GM23338 (cell line): Measurements from ENCODE around the gene SP140L. TPM values are rescaled to one million over a fixed set of nuclear protein-coding genes. Genes with fewer than 3 reads are reported as not detected.

ENCODE experiments used
- ETS1 ChIP-seq: IDR thresholded peaks from 2 replicates; pipeline ENCODE4 v1.6.1; 2016; ENCODE audit warnings: antibody characterized with exemption
- EZH2 ChIP-seq: fragments of 200-600 bp; sonication (generic); IDR thresholded peaks from one replicate; pipeline ENCODE4 v1.8.0; 2017; ENCODE audit warnings: antibody characterized with exemption, mild to moderate bottlenecking, low read depth; ENCODE audit not compliant: unreplicated experiment
- EZH2phosphoT487 ChIP-seq: fragments of 200-600 bp; sonication (generic); IDR thresholded peaks from one replicate; pipeline ENCODE4 v1.8.1; 2018; ENCODE audit warnings: antibody characterized with exemption; ENCODE audit not compliant: unreplicated experiment
- STAT1 ChIP-seq: IDR thresholded peaks from one replicate; pipeline ENCODE4 v1.6.1; 2016; ENCODE audit warnings: antibody characterized with exemption; ENCODE audit not compliant: unreplicated experiment
- polyA plus RNA-seq: library from polyadenylated mRNA; unstranded; fragments of >200 nt; fragmentation: Nextera tagmentation; extraction: Ambion mirVana; gene quantifications from 2 replicates; pipeline ENCODE4 v1.2.1, GENCODE V29; 2016
- total RNA-seq: library from RNA; depleted of rRNA; stranded (reverse); fragments of >200 nt; shearing (Covaris generic); gene quantifications from 2 replicates; pipeline ENCODE4 v1.2.3, GENCODE V29; 2014
- TF ChIP-seq, protein P1 (sequence below): fragments of 250-450 bp; sonication (Bioruptor Pico); IDR thresholded peaks from 2 replicates; pipeline ENCODE4 v1.5.0; 2020; ENCODE audit warnings: mild to moderate bottlenecking, moderate library complexity
- TF ChIP-seq, protein P2 (sequence below), 2 experiments: fragments of 200-600 bp in 1 of 2; sonication (generic) in 1 of 2; conservative IDR thresholded peaks; 2 replicates each; pipeline versions ENCODE4 v1.5.1 to v1.6.1; 2016 to 2017; ENCODE audit warnings: antibody characterized with exemption in 2 of 2, low read depth in 2 of 2, mild to moderate bottlenecking in 2 of 2, moderate library complexity in 1 of 2

The SP140L gene
- total and polyA plus RNA-seq, 2 experiments from 2014 or later: 1.3 to 1.7 TPM

DNA sequence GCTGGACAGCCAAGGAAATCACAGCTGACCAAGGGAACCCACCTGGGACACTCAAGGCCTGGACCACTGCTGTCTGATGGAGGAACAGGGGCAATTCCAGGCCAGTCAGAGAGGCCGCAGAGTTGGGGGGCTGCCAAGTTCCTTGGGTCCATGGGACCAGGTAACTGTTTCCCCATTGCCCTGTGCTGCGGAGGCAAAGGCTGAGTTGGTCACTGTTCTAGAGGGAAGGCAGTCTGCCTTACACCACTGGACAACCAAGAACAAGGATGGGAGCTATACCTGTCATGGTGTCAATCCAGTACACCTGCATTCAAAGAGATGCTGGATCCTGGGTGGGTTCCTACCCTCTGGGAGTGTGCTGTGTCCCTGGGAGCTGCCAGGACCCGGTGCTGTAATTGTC is 9.6 kb upstream of the SP140L start (continued):
- TF ChIP-seq, protein P1, sequence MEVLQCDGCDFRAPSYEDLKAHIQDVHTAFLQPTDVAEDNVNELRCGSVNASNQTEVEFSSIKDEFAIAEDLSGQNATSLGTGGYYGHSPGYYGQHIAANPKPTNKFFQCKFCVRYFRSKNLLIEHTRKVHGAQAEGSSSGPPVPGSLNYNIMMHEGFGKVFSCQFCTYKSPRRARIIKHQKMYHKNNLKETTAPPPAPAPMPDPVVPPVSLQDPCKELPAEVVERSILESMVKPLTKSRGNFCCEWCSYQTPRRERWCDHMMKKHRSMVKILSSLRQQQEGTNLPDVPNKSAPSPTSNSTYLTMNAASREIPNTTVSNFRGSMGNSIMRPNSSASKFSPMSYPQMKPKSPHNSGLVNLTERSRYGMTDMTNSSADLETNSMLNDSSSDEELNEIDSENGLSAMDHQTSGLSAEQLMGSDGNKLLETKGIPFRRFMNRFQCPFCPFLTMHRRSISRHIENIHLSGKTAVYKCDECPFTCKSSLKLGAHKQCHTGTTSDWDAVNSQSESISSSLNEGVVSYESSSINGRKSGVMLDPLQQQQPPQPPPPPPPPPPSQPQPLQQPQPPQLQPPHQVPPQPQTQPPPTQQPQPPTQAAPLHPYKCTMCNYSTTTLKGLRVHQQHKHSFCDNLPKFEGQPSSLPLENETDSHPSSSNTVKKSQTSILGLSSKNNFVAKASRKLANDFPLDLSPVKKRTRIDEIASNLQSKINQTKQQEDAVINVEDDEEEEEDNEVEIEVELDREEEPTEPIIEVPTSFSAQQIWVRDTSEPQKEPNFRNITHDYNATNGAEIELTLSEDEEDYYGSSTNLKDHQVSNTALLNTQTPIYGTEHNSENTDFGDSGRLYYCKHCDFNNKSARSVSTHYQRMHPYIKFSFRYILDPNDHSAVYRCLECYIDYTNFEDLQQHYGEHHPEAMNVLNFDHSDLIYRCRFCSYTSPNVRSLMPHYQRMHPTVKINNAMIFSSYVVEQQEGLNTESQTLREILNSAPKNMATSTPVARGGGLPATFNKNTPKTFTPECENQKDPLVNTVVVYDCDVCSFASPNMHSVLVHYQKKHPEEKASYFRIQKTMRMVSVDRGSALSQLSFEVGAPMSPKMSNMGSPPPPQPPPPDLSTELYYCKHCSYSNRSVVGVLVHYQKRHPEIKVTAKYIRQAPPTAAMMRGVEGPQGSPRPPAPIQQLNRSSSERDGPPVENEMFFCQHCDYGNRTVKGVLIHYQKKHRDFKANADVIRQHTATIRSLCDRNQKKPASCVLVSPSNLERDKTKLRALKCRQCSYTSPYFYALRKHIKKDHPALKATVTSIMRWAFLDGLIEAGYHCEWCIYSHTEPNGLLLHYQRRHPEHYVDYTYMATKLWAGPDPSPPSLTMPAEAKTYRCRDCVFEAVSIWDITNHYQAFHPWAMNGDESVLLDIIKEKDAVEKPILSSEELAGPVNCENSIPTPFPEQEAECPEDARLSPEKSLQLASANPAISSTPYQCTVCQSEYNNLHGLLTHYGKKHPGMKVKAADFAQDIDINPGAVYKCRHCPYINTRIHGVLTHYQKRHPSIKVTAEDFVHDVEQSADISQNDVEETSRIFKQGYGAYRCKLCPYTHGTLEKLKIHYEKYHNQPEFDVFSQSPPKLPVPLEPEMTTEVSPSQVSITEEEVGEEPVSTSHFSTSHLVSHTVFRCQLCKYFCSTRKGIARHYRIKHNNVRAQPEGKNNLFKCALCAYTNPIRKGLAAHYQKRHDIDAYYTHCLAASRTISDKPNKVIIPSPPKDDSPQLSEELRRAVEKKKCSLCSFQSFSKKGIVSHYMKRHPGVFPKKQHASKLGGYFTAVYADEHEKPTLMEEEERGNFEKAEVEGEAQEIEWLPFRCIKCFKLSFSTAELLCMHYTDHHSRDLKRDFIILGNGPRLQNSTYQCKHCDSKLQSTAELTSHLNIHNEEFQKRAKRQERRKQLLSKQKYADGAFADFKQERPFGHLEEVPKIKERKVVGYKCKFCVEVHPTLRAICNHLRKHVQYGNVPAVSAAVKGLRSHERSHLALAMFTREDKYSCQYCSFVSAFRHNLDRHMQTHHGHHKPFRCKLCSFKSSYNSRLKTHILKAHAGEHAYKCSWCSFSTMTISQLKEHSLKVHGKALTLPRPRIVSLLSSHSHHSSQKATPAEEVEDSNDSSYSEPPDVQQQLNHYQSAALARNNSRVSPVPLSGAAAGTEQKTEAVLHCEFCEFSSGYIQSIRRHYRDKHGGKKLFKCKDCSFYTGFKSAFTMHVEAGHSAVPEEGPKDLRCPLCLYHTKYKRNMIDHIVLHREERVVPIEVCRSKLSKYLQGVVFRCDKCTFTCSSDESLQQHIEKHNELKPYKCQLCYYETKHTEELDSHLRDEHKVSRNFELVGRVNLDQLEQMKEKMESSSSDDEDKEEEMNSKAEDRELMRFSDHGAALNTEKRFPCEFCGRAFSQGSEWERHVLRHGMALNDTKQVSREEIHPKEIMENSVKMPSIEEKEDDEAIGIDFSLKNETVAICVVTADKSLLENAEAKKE (CRISPR knock-in tag): no peak
- TF ChIP-seq STAT1 (no peak), ETS1 (no peak), EZH2 (no peak), EZH2phosphoT487 (no peak)
- TF ChIP-seq, protein P2, sequence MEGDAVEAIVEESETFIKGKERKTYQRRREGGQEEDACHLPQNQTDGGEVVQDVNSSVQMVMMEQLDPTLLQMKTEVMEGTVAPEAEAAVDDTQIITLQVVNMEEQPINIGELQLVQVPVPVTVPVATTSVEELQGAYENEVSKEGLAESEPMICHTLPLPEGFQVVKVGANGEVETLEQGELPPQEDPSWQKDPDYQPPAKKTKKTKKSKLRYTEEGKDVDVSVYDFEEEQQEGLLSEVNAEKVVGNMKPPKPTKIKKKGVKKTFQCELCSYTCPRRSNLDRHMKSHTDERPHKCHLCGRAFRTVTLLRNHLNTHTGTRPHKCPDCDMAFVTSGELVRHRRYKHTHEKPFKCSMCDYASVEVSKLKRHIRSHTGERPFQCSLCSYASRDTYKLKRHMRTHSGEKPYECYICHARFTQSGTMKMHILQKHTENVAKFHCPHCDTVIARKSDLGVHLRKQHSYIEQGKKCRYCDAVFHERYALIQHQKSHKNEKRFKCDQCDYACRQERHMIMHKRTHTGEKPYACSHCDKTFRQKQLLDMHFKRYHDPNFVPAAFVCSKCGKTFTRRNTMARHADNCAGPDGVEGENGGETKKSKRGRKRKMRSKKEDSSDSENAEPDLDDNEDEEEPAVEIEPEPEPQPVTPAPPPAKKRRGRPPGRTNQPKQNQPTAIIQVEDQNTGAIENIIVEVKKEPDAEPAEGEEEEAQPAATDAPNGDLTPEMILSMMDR (conservative IDR thresholded peaks at IDR 0.05; ENCODE audit: low read depth in 2 of 2): no peak
